H1 (cell line): ENCODE measurements around the gene HPCAL4. TPM values are rescaled to one million over a fixed set of nuclear protein-coding genes. Genes with fewer than 3 reads are reported as not detected.

Experiments used
- YY1 ChIP-seq: IDR thresholded peaks from 2 replicates; pipeline ENCODE4 v1.6.1; 2011; ENCODE audit warnings: low read depth, mild to moderate bottlenecking, low read length
- polyA plus RNA-seq, 7 experiments: library from polyadenylated mRNA; depleted of rRNA in 3 of 7; stranded (reverse) in 5 of 7; unstranded in 2 of 7; fragments of >200 nt in 5 of 7; fragments of 200-250 nt in 2 of 7; gene quantifications; 1 replicate in 5 of 7; 2 replicates in 1 of 7; 4 replicates in 1 of 7; pipeline versions ENCODE4 v1.2.1 to v1.2.3, GENCODE V29; 2011 to 2013; ENCODE audit warnings: missing spikeins in 2 of 7, mixed read lengths in 2 of 7
- total RNA-seq: library from RNA; stranded (reverse); fragmentation: NEBNext Ultra II Directional; extraction: Animal tissue kit (Norgen Biotek cat#: 25700); gene quantifications from 2 replicates; pipeline ENCODE4 v1.2.1, GENCODE V29; 2021

The HPCAL4 gene
- total and polyA plus RNA-seq, 2 of the 8 experiments (the other 6 are each of a cell fraction or from before 2014, with no cell fraction given), result 0.54 to 0.74 TPM

GRCh38 chr1:39690794-39691382 lies 345 bp downstream of the HPCAL4 start (continued):
- TF ChIP-seq YY1, result no peak
